ENCODE results near the gene SLC29A3. TPM values are rescaled to one million over a fixed set of nuclear protein-coding genes. Genes with fewer than 3 reads are reported as not detected.
"Not testable (repeated sequence)": the region's sequence is repeated elsewhere in the genome, so short reads cannot be mapped to it uniquely, and the experiment has no call there.

SLC29A3 gene
- total RNA-seq, 4 donors from 2014 or later = 1.9 to 4.4 (median 2.8) TPM; not detected in 1

DNA sequence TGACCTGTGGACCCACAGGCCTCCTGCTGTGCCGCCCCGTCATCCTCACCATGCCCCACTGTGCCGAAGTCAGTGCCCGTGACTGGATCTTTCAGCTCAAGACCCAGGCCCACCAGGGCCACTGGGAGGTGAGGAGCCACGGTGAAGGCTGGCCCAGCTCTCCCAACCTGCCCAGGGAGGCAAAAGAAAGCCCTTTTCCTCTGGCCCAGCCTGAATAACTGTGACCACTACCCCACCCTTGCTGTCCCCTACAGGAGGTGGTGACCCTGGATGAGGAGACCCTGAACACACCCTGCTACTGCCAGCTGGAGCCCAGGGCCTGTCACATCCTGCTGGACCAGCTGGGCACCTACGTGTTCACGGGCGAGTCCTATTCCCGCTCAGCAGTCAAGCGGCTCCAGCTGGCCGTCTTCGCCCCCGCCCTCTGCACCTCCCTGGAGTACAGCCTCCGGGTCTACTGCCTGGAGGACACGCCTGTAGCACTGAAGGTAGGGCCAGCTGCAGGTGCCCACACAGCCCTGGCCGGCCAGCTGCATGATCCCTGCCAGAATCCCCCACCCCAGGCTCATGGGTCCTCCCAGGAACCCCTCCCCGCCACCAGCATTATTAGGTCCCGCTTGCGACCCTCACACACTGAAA lies 25.5 kb upstream of the SLC29A3 start:
- TF ChIP-seq POLR2A (IDR thresholded peaks at IDR 0.05) (no peak), CTCF (IDR thresholded peaks at IDR 0.05) (no peak)
- Histone ChIP-seq H3K36me3 (peaks cover 0 to 39% (median 0%) of the 10 kb centered on the region in 3 donors), H3K27ac (no peak overlapping the region), H3K9me3 (no peaks in the 10 kb centered on the region), H3K4me3 (no peak overlapping the region), H3K4me1 (no peaks in the 10 kb centered on the region), H3K27me3 (no peaks in the 10 kb centered on the region)
- peak in 2 of 3 donors; percentile 57 to 68 for DNase-seq

GRCh38 chr10:71294091-71294561 lies 24.9 kb upstream of the SLC29A3 start:
- Histone ChIP-seq H3K27me3 (no peaks in the 10 kb centered on the region), H3K27ac (no peak overlapping the region), H3K36me3 (peaks cover 0 to 38% (median 0%) of the 10 kb centered on the region in 3 donors), H3K4me1 (no peaks in the 10 kb centered on the region), H3K9me3 (no peaks in the 10 kb centered on the region), H3K4me3 (no peak overlapping the region)
- DNase-seq = no peak
- TF ChIP-seq CTCF (IDR thresholded peaks at IDR 0.05) (no peak), POLR2A (IDR thresholded peaks at IDR 0.05) (no peak)

GRCh38 chr10:71294856-71295255 lies 24.2 kb upstream of the SLC29A3 start:
- no peaks in the 10 kb centered on the region for H3K9me3 ChIP-seq
- no peak overlapping the region for H3K27ac ChIP-seq
- H3K27me3 ChIP-seq = no peaks in the 10 kb centered on the region
- DNase-seq = no peak
- no peaks in the 10 kb centered on the region for H3K4me1 ChIP-seq
- H3K4me3 ChIP-seq = no peak overlapping the region
- TF ChIP-seq POLR2A (IDR thresholded peaks at IDR 0.05) = no peak
- TF ChIP-seq CTCF (IDR thresholded peaks at IDR 0.05) = no peak
- H3K36me3 ChIP-seq = peaks cover 0 to 38% (median 0%) of the 10 kb centered on the region in 3 donors

GRCh38 chr10:71295641-71296040 lies 23.4 kb upstream of the SLC29A3 start:
- H3K9me3 ChIP-seq = no peaks in the 10 kb centered on the region
- no peak for DNase-seq
- no peak for TF ChIP-seq POLR2A (IDR thresholded peaks at IDR 0.05)
- no peak for TF ChIP-seq CTCF (IDR thresholded peaks at IDR 0.05)
- no peaks in the 10 kb centered on the region for H3K4me1 ChIP-seq
- H3K27me3 ChIP-seq = no peaks in the 10 kb centered on the region
- no peak overlapping the region for H3K27ac ChIP-seq
- H3K4me3 ChIP-seq = no peak overlapping the region
- H3K36me3 ChIP-seq = peaks cover 0 to 38% (median 0%) of the 10 kb centered on the region in 3 donors

DNA sequence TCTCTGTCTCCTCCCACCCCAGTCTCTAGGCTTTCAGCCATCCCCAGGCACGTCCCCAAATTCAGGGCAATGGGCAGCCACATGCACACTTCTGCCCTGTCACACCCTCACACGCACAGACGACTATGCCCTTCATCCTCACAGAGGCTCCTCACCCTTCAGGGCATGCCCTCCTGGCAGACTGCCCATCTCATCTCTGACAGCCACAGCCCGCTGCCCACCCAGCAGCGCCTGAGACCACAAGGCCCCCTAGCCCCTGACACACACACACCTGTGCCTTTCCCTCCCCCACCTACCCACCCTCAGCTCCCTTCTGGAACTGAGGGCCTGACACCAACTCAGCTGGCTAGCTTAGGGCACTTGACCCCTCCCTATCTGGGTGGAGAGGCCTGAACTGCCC lies 23.0 kb upstream of the SLC29A3 start:
- Histone ChIP-seq H3K27me3 (no peaks in the 10 kb centered on the region), H3K9me3 (no peaks in the 10 kb centered on the region), H3K4me3 (no peak overlapping the region), H3K36me3 (peaks cover 0 to 37% (median 0%) of the 10 kb centered on the region in 3 donors), H3K27ac (no peak overlapping the region), H3K4me1 (no peaks in the 10 kb centered on the region)
- no peak for DNase-seq
- no peak for TF ChIP-seq POLR2A (IDR thresholded peaks at IDR 0.05)
- no peak for TF ChIP-seq CTCF (IDR thresholded peaks at IDR 0.05)

DNA sequence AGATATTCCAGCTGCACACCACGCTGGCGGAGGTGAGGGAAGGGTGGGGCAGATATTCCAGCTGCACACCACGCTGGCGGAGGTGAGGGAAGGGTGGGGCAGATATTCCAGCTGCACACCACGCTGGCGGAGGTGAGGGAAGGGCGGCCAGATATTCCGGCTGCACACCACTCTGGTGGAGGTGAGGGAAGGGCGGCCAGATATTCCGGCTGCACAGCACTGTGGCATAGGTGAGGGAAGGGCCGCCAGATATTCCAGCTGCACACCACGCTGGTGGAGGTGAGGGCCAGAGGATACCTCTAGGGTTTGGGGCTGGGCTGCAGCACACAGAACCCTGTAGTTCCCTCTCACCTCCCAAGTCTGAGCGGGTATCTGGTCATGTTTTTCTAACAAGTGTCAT lies 22.2 kb upstream of the SLC29A3 start:
- not testable (repeated sequence) for H3K27me3 ChIP-seq, H3K4me1 ChIP-seq, H3K27ac ChIP-seq, H3K9me3 ChIP-seq, H3K4me3 ChIP-seq, DNase-seq
- H3K36me3 ChIP-seq = peaks cover 0 to 30% (median 0%) of the 10 kb centered on the region in 3 donors
